Esophagus squamous epithelium (tissue), 5 donors: Measurements from ENCODE around the gene CADM2. TPM values are rescaled to one million over a fixed set of nuclear protein-coding genes. Genes with fewer than 3 reads are reported as not detected.

ENCODE experiments used
- DNase-seq: peaks from one replicate; lab custom pipeline; 2025; lab: John Stamatoyannopoulos, UW
- H3K27ac ChIP-seq, 4 donors: fragments of 200-600 bp; sonication (generic); one replicate each; pipeline ENCODE4 v1.5.1; 2016 to 2019; ENCODE audit warnings: mild to moderate bottlenecking in 1 of 4
- H3K27me3 ChIP-seq, 4 donors: fragments of 200-600 bp; sonication (generic); 1 replicate in 3 of 4; 2 replicates in 1 of 4; pipeline versions ENCODE4 v1.5.1 to v1.6.0; 2017 to 2021; ENCODE audit warnings: antibody characterized with exemption in 1 of 4
- H3K36me3 ChIP-seq, 3 donors: fragments of 200-600 bp; sonication (generic); one replicate each; pipeline ENCODE4 v1.5.1; 2016 to 2019
- H3K4me1 ChIP-seq, 3 donors: fragments of 200-600 bp; sonication (generic); one replicate each; pipeline ENCODE4 v1.5.1; 2017 to 2019
- H3K4me3 ChIP-seq, 4 donors: fragments of 200-600 bp; sonication (generic); 1 replicate in 3 of 4; 2 replicates in 1 of 4; pipeline ENCODE4 v1.5.1; 2016 to 2019; ENCODE audit warnings: mild to moderate bottlenecking in 2 of 4, moderate library complexity in 1 of 4
- H3K9me3 ChIP-seq, 3 donors: fragments of 200-600 bp; sonication (generic); one replicate each; pipeline ENCODE4 v1.5.1; 2016 to 2019
- POLR2A ChIP-seq, 4 donors: fragments of 450-650 bp; IDR thresholded peaks; one replicate each; pipeline ENCODE4 v1.6.1; 2017; ENCODE audit warnings: antibody characterized with exemption in 4 of 4, mild to moderate bottlenecking in 4 of 4, moderate library complexity in 3 of 4
- WGBS, 2 donors: methylation state at CpG; one replicate each; pipeline ENCODE4 v1.1.5; 2018; 5-methylcytosine and 5-hydroxymethylcytosine counted together
- intact Hi-C: fragments of 100-400 bp; cut with DNase I; formaldehyde crosslinking; loops from one replicate; pipeline ENCODE4 v1.15.0; 2022
- total RNA-seq, 4 donors: library from RNA; depleted of rRNA; stranded (reverse); fragments of >200 nt; gene quantifications; one replicate each; pipeline ENCODE4 v1.1.0, GENCODE V29; 2016
- TF ChIP-seq, protein P1 (sequence below), 6 experiments: fragments of 450-650 bp in 4 of 6; fragments of 200-600 bp in 2 of 6; sonication (generic) in 2 of 6; IDR thresholded peaks; one replicate each; pipeline ENCODE4 v1.5.1; 2016 to 2019; ENCODE audit warnings: antibody characterized with exemption in 6 of 6, mild to moderate bottlenecking in 4 of 6, moderate library complexity in 4 of 6
- donor health status: DM: yes; HTN: yes; CAD: no.

Gene CADM2
- total RNA-seq, 4 donors from 2014 or later, result 0.08 to 0.76 (median 0.34) TPM

DNA sequence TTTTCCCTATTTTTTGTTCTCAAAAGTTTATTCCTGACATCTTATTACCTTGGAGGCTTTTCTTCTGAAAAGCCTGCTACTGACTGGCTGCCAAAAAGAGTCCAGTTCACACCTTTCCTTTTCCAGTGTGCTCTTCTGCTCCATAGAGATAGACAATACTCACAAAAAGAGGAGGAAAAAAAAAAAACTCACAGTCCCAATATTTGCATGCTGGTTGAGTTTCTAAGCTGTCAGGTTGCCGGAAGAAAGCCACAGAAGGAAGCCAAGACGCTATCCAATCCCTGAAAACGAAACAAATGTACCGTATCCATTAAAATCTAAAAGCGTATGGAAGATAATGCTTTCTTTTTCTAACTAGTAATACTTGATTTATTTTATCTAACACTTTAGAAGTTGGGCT, 299.5 kb downstream of the CADM2 start:
- 76 to 78% methylated on average over 5 of the region's 5 CpGs for WGBS, 2 donors
- Histone ChIP-seq H3K27ac (no peak overlapping the region), H3K4me3 (no peak overlapping the region), H3K36me3 (no peaks in the 10 kb centered on the region), H3K27me3 (no peaks in the 10 kb centered on the region), H3K4me1 (no peaks in the 10 kb centered on the region), H3K9me3 (no peaks in the 10 kb centered on the region)
- TF ChIP-seq POLR2A (IDR thresholded peaks at IDR 0.05), result no peak
- TF ChIP-seq, protein P1, sequence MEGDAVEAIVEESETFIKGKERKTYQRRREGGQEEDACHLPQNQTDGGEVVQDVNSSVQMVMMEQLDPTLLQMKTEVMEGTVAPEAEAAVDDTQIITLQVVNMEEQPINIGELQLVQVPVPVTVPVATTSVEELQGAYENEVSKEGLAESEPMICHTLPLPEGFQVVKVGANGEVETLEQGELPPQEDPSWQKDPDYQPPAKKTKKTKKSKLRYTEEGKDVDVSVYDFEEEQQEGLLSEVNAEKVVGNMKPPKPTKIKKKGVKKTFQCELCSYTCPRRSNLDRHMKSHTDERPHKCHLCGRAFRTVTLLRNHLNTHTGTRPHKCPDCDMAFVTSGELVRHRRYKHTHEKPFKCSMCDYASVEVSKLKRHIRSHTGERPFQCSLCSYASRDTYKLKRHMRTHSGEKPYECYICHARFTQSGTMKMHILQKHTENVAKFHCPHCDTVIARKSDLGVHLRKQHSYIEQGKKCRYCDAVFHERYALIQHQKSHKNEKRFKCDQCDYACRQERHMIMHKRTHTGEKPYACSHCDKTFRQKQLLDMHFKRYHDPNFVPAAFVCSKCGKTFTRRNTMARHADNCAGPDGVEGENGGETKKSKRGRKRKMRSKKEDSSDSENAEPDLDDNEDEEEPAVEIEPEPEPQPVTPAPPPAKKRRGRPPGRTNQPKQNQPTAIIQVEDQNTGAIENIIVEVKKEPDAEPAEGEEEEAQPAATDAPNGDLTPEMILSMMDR (IDR thresholded peaks at IDR 0.05), result no peak
- DNase-seq, result no peak
- intact Hi-C loops, result no loop called here

- no peak for DNase-seq
- Histone ChIP-seq H3K4me3 (no peak overlapping the region), H3K9me3 (no peaks in the 10 kb centered on the region), H3K27me3 (no peaks in the 10 kb centered on the region), H3K36me3 (no peaks in the 10 kb centered on the region), H3K27ac (no peak overlapping the region), H3K4me1 (no peaks in the 10 kb centered on the region)
- TF ChIP-seq, protein P1 (IDR thresholded peaks at IDR 0.05), result no peak
- no peak for TF ChIP-seq POLR2A (IDR thresholded peaks at IDR 0.05)
- 58 to 67% methylated on average over 2 of the region's 2 CpGs for WGBS, 2 donors
- intact Hi-C loops, result no loop called here
Measured at GRCh38 chr3:85258819-85259218, 300.0 kb downstream of the CADM2 start.

DNA sequence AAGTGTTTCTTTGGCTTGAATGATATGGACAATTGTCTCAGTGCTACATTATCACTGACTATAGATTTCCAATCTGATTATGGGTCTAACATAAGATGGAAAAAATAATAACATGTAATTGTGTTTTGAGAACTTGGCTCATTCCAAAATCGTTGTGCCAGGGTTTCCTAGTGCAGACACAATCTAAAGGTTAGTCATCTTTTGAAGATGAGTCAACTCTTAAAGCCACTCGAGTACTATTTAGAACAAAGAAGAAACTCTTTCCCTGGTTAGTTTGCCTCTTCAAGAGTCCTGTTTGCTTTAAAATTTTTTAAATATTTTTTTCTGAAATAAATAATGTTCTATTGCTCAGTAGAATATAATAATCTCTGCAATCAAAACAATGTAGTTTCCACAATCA, 301.0 kb downstream of the CADM2 start:
- no peak for TF ChIP-seq POLR2A (IDR thresholded peaks at IDR 0.05)
- TF ChIP-seq, protein P1 (IDR thresholded peaks at IDR 0.05), result no peak
- no peaks in the 10 kb centered on the region for H3K27me3 ChIP-seq
- H3K36me3 ChIP-seq, result no peaks in the 10 kb centered on the region
- no peaks in the 10 kb centered on the region for H3K4me1 ChIP-seq
- no peak overlapping the region for H3K4me3 ChIP-seq
- H3K27ac ChIP-seq, result no peak overlapping the region
- WGBS, 2 donors, result 21 to 29% methylated on average over 2 of the region's 2 CpGs
- intact Hi-C loops, result no loop called here
- H3K9me3 ChIP-seq, result no peaks in the 10 kb centered on the region
- no peak for DNase-seq

GRCh38 chr3:85264381-85264780, 305.6 kb downstream of the CADM2 start:
- H3K27me3 ChIP-seq, result no peaks in the 10 kb centered on the region
- intact Hi-C loops, result no loop called here
- no peak overlapping the region for H3K4me3 ChIP-seq
- no peak for DNase-seq
- TF ChIP-seq, protein P1 (IDR thresholded peaks at IDR 0.05), result no peak
- TF ChIP-seq POLR2A (IDR thresholded peaks at IDR 0.05), result no peak
- no peaks in the 10 kb centered on the region for H3K4me1 ChIP-seq
- no peaks in the 10 kb centered on the region for H3K36me3 ChIP-seq
- 42 to 71% methylated on average over 1 of the region's 1 CpG for WGBS, 2 donors
- H3K27ac ChIP-seq, result no peak overlapping the region
- no peaks in the 10 kb centered on the region for H3K9me3 ChIP-seq

DNA sequence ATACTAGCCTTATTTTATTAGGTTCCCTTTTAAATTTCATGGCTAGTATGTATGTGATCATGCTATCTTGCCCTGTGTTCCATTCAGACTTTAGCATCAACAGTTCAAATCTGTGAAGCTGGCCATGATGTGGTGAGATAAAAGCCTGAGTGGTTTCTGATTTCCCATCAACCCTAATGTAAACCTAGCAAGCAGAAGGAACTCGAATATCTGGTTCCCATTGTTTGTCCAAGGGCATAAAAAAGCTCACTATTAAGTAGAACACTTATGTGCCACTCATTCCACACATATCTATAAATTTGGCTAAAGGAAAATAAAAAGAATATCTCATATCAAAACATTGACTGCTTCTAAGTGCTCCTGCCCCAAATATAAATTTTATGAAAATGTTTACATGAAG, 311.7 kb downstream of the CADM2 start:
- Histone ChIP-seq H3K27me3 (no peaks in the 10 kb centered on the region), H3K4me1 (no peaks in the 10 kb centered on the region), H3K4me3 (no peak overlapping the region), H3K36me3 (no peaks in the 10 kb centered on the region), H3K9me3 (no peaks in the 10 kb centered on the region), H3K27ac (no peak overlapping the region)
- WGBS, 2 donors, result 4 to 25% methylated on average over 1 of the region's 1 CpG
- intact Hi-C loops, result no loop called here
- TF ChIP-seq POLR2A (IDR thresholded peaks at IDR 0.05), result no peak
- TF ChIP-seq, protein P1 (IDR thresholded peaks at IDR 0.05), result no peak
- no peak for DNase-seq
